Neuronal stem cell (in vitro differentiated cells): ENCODE measurements around the gene ACOT8.
A peak's percentile ranks its signal among the peaks of the same experiment; 100 is the strongest.

Experiments
- DNase-seq: peaks from one replicate; pipeline ENCODE4 v3.0.0-alpha.2; 2013; ENCODE audit warnings: low spot score
- H2AFZ ChIP-seq: one replicate; pipeline ENCODE4 v1.6.1; 2013; ENCODE audit warnings: mild to moderate bottlenecking, low read length, inconsistent platforms
- H2AK5ac ChIP-seq: 2 replicates; pipeline ENCODE4 v1.6.1; 2013; ENCODE audit warnings: low read depth, mild to moderate bottlenecking, inconsistent platforms, low read length, moderate library complexity, mixed read lengths
- H2BK120ac ChIP-seq: 2 replicates; pipeline ENCODE4 v1.6.1; 2013; ENCODE audit warnings: low read depth, mild to moderate bottlenecking, inconsistent platforms, low read length, moderate library complexity, mixed read lengths
- H2BK12ac ChIP-seq: one replicate; pipeline ENCODE4 v1.6.1; 2013; ENCODE audit warnings: low read length, inconsistent platforms
- H2BK15ac ChIP-seq: 2 replicates; pipeline ENCODE4 v1.6.1; 2013; ENCODE audit warnings: mild to moderate bottlenecking, low read length, inconsistent platforms, mixed read lengths
- H2BK5ac ChIP-seq: one replicate; pipeline ENCODE4 v1.6.1; 2013; ENCODE audit warnings: inconsistent platforms, mild to moderate bottlenecking, low read length, moderate library complexity
- H3K14ac ChIP-seq: one replicate; pipeline ENCODE4 v1.6.1; 2013; ENCODE audit warnings: low read length, inconsistent platforms
- H3K18ac ChIP-seq: 2 replicates; pipeline ENCODE4 v1.6.1; 2013; ENCODE audit warnings: low read length, inconsistent platforms
- H3K23ac ChIP-seq: 2 replicates; pipeline ENCODE4 v1.6.1; 2013; ENCODE audit warnings: low read depth, mild to moderate bottlenecking, mixed read lengths, low read length, inconsistent platforms; ENCODE audit not compliant: poor library complexity
- H3K27ac ChIP-seq: replicated peaks from 3 replicates; pipeline ENCODE4 v1.5.1; 2013; ENCODE audit warnings: low read length, inconsistent platforms
- H3K27me3 ChIP-seq, 3 experiments: 2 replicates each; pipeline ENCODE4 v1.6.1; 2013; ENCODE audit warnings: low read length in 3 of 3, mild to moderate bottlenecking in 2 of 3, inconsistent platforms in 1 of 3, low read depth in 1 of 3, mixed read lengths in 1 of 3, moderate library complexity in 1 of 3; ENCODE audit not compliant: control insufficient read depth in 3 of 3, insufficient read depth in 3 of 3
- H3K36me3 ChIP-seq, 2 donors: replicated peaks in 1 of 2; 2 replicates each; pipeline ENCODE4 v1.6.1; 2013; ENCODE audit warnings: low read length in 2 of 2; ENCODE audit not compliant: control insufficient read depth in 2 of 2, insufficient read depth in 2 of 2
- H3K4ac ChIP-seq: 2 replicates; pipeline ENCODE4 v1.6.1; 2013; ENCODE audit warnings: inconsistent platforms, mild to moderate bottlenecking, low read length, moderate library complexity
- H3K4me1 ChIP-seq, 2 donors: 1 replicate in 1 of 2; 2 replicates in 1 of 2; pipeline ENCODE4 v1.6.1; 2013; ENCODE audit warnings: low read length in 2 of 2, low read depth in 1 of 2; ENCODE audit not compliant: control insufficient read depth in 2 of 2, insufficient read depth in 1 of 2
- H3K4me2 ChIP-seq: one replicate; pipeline ENCODE4 v1.6.1; 2013; ENCODE audit warnings: mild to moderate bottlenecking, low read length, inconsistent platforms; ENCODE audit not compliant: insufficient read depth, poor library complexity, severe bottlenecking
- H3K4me3 ChIP-seq, 2 donors: 2 replicates each; pipeline ENCODE4 v1.5.1; 2013; ENCODE audit warnings: low read length in 2 of 2, mild to moderate bottlenecking in 2 of 2, inconsistent platforms in 1 of 2, moderate library complexity in 1 of 2
- H3K79me1 ChIP-seq: one replicate; pipeline ENCODE4 v1.6.1; 2013; ENCODE audit warnings: low read depth, mild to moderate bottlenecking, inconsistent platforms, low read length, moderate library complexity
- H3K9ac ChIP-seq: one replicate; pipeline ENCODE4 v1.6.1; 2013; ENCODE audit warnings: mild to moderate bottlenecking, low read depth, low read length, inconsistent platforms; ENCODE audit not compliant: poor library complexity
- H3K9me3 ChIP-seq, 2 donors: replicated peaks in 1 of 2; 2 replicates each; pipeline versions ENCODE3 to v1.6.1; 2013; ENCODE audit warnings: low read length in 2 of 2, mild to moderate bottlenecking in 2 of 2, inconsistent platforms in 1 of 2, low read depth in 1 of 2, mixed read lengths in 1 of 2, moderate library complexity in 1 of 2; ENCODE audit not compliant: control insufficient read depth in 2 of 2, insufficient read depth in 1 of 2
- H4K8ac ChIP-seq: one replicate; pipeline ENCODE4 v1.6.1; 2013; ENCODE audit warnings: low read depth, mild to moderate bottlenecking, inconsistent platforms, low read length, moderate library complexity
- H4K91ac ChIP-seq: one replicate; pipeline ENCODE4 v1.6.1; 2013; ENCODE audit warnings: low read length, low read depth, mild to moderate bottlenecking, inconsistent platforms; ENCODE audit not compliant: poor library complexity
- WGBS, 2 donors: extraction: QIAGEN DNeasy Blood & Tissue Kit; methylation state at CpG; one replicate each; pipeline ENCODE4 v1.1.7; 2013; ENCODE audit warnings: missing lambda C conversion rate in 2 of 2, mixed read lengths in 1 of 2; ENCODE audit not compliant: insufficient read length in 2 of 2, insufficient replicate concordance in 1 of 2; ENCODE audit errors: extremely low coverage in 2 of 2; 5-methylcytosine and 5-hydroxymethylcytosine counted together

The ACOT8 gene

GRCh38 chr20:45818239-45818638 is 39.0 kb downstream of the ACOT8 start:
- Histone ChIP-seq H3K27me3 (peaks cover 0 to 12% (median 0%) of the 10 kb centered on the region in 3 experiments), H3K4me1 (peaks cover 3 to 8% of the 10 kb centered on the region in 2 donors), H3K79me1 (peaks cover 3% of the 10 kb centered on the region), H3K9me3 (no peaks in the 10 kb centered on the region), H3K9ac (no peak overlapping the region), H3K4me3 (no peak overlapping the region), H3K27ac (no peak overlapping the region), H3K36me3 (peaks cover 27 to 42% of the 10 kb centered on the region in 2 donors), H2AFZ (no peak overlapping the region), H3K4me2 (no peak overlapping the region), H3K18ac (no peak overlapping the region), H2BK15ac (no peak overlapping the region), H3K4ac (no peak overlapping the region), H4K8ac (no peak overlapping the region), H4K91ac (no peak overlapping the region), H3K14ac (no peak overlapping the region), H2BK5ac (no peak overlapping the region), H2BK12ac (no peak overlapping the region), H2BK120ac (no peak overlapping the region), H2AK5ac (no peak overlapping the region), H3K23ac (no peak overlapping the region)
- WGBS, 2 donors = no CpG with 5 or more reads among the region's 3 CpGs
- DNase-seq = no peak

GRCh38 chr20:45817376-45818194 is 39.6 kb downstream of the ACOT8 start:
- no peak for DNase-seq
- no peak overlapping the region for H3K18ac ChIP-seq
- no peak overlapping the region for H3K4me3 ChIP-seq
- H3K36me3 ChIP-seq = peaks cover 27 to 45% of the 10 kb centered on the region in 2 donors
- no peak overlapping the region for H4K8ac ChIP-seq
- H3K4me2 ChIP-seq = no peak overlapping the region
- H3K27me3 ChIP-seq = peaks cover 0 to 5% (median 0%) of the 10 kb centered on the region in 3 experiments
- no peaks in the 10 kb centered on the region for H3K9me3 ChIP-seq
- H3K4ac ChIP-seq = no peak overlapping the region
- H3K9ac ChIP-seq = no peak overlapping the region
- no peak overlapping the region for H2BK15ac ChIP-seq
- peaks cover 5 to 8% of the 10 kb centered on the region in 2 donors for H3K4me1 ChIP-seq
- H2AK5ac ChIP-seq = no peak overlapping the region
- H2AFZ ChIP-seq = no peak overlapping the region
- no peak overlapping the region for H3K27ac ChIP-seq
- no peak overlapping the region for H2BK5ac ChIP-seq
- no peak overlapping the region for H2BK12ac ChIP-seq
- peaks cover 6% of the 10 kb centered on the region for H3K79me1 ChIP-seq
- no peak overlapping the region for H2BK120ac ChIP-seq
- no peak overlapping the region for H3K14ac ChIP-seq
- H4K91ac ChIP-seq = no peak overlapping the region
- no CpG with 5 or more reads among the region's 9 CpGs for WGBS, 2 donors
- H3K23ac ChIP-seq = no peak overlapping the region

- no peak overlapping the region for H3K14ac ChIP-seq
- no peak overlapping the region for H4K8ac ChIP-seq
- peaks cover 0 to 2% (median 0%) of the 10 kb centered on the region in 3 experiments for H3K27me3 ChIP-seq
- no peak for DNase-seq
- H3K4me1 ChIP-seq = peaks cover 5 to 6% of the 10 kb centered on the region in 2 donors
- H3K4me2 ChIP-seq = no peak overlapping the region
- no peak overlapping the region for H3K18ac ChIP-seq
- H2BK12ac ChIP-seq = no peak overlapping the region
- no peak overlapping the region for H3K9ac ChIP-seq
- no CpG with 5 or more reads among the region's 3 CpGs for WGBS, 2 donors
- H3K4me3 ChIP-seq = no peak overlapping the region
- no peak overlapping the region for H2BK5ac ChIP-seq
- peaks cover 27 to 46% of the 10 kb centered on the region in 2 donors for H3K36me3 ChIP-seq
- no peak overlapping the region for H2BK120ac ChIP-seq
- no peak overlapping the region for H3K4ac ChIP-seq
- peaks cover 0 to 2% of the 10 kb centered on the region in 2 donors for H3K9me3 ChIP-seq
- no peak overlapping the region for H2BK15ac ChIP-seq
- no peak overlapping the region for H2AFZ ChIP-seq
- H3K79me1 ChIP-seq = peaks cover 6% of the 10 kb centered on the region
- H4K91ac ChIP-seq = no peak overlapping the region
- H3K27ac ChIP-seq = no peak overlapping the region
- H2AK5ac ChIP-seq = no peak overlapping the region
- no peak overlapping the region for H3K23ac ChIP-seq
These were observed 40.2 kb downstream of the ACOT8 start for GRCh38 chr20:45816951-45817350.

GRCh38 chr20:45814314-45814713 is 42.9 kb downstream of the ACOT8 start:
- H2AFZ ChIP-seq = no peak overlapping the region
- no peak overlapping the region for H2BK12ac ChIP-seq
- H3K4ac ChIP-seq = no peak overlapping the region
- no peaks in the 10 kb centered on the region for H3K27me3 ChIP-seq
- H3K18ac ChIP-seq = no peak overlapping the region
- peaks cover 6% of the 10 kb centered on the region for H3K79me1 ChIP-seq
- H4K8ac ChIP-seq = no peak overlapping the region
- H3K23ac ChIP-seq = no peak overlapping the region
- no peak overlapping the region for H3K9ac ChIP-seq
- peak overlapping the region; percentile 20 to 34 for H3K4me3 ChIP-seq
- peaks cover 5 to 6% of the 10 kb centered on the region in 2 donors for H3K4me1 ChIP-seq
- H3K4me2 ChIP-seq = no peak overlapping the region
- H3K9me3 ChIP-seq = peaks cover 0 to 10% of the 10 kb centered on the region in 2 donors
- H3K36me3 ChIP-seq = peaks cover 45 to 72% of the 10 kb centered on the region in 2 donors
- no peak overlapping the region for H2BK15ac ChIP-seq
- no peak overlapping the region for H2BK5ac ChIP-seq
- no peak overlapping the region for H3K14ac ChIP-seq
- no CpG with 5 or more reads among the region's 3 CpGs for WGBS, 2 donors
- H4K91ac ChIP-seq = no peak overlapping the region
- no peak overlapping the region for H2AK5ac ChIP-seq
- DNase-seq = no peak
- no peak overlapping the region for H2BK120ac ChIP-seq
- H3K27ac ChIP-seq = no peak overlapping the region
